Measurements from ENCODE around the gene SSC5D. TPM values are rescaled to one million over a fixed set of nuclear protein-coding genes. Genes with fewer than 3 reads are reported as not detected.

The SSC5D gene
- total and polyA plus RNA-seq, 9 of the 15 experiments (the other 6 are each of a cell fraction or from before 2014, with no cell fraction given), result 0.04 to 0.71 (median 0.14) TPM; not detected in 2

- DNase-seq (ENCODE audit: extremely low read depth in 1 of 4, low spot score in 3 of 4), result no peak
- no peaks in the 10 kb centered on the region for H3K9me3 ChIP-seq (replicated peaks; ENCODE audit: control insufficient read depth, insufficient read depth, low read depth, low read length)
- FAIRE-seq, result no peak
- intact Hi-C loops (cut with micrococcal nuclease), result no loop called here
- H3K4me1 ChIP-seq (replicated peaks in 1 of 2; ENCODE audit: control insufficient read depth in 2 of 2, insufficient read depth in 2 of 2, low read length in 2 of 2), result peaks cover 35 to 49% of the 10 kb centered on the region in 2 experiments
- 0 out of 4 replicates have a peak overlapping the region, but pooled peaks of 1 of the 2 experiments have one; percentile 10 for H3K9ac ChIP-seq (ENCODE audit: insufficient read depth in 1 of 2, low read depth in 2 of 2, low read length in 2 of 2)
- no peak for TF ChIP-seq CREB1 (IDR thresholded peaks at IDR 0.05)
- TF ChIP-seq CREB1 (CRISPR knock-in tag; IDR thresholded peaks at IDR 0.05), result no peak
- no peak for TF ChIP-seq ZNF224 (CRISPR knock-in tag; IDR thresholded peaks at IDR 0.05)
- TF ChIP-seq ZNF79 (CRISPR knock-in tag; IDR thresholded peaks at IDR 0.05; ENCODE audit: low read depth), result no peak
- no peak for TF ChIP-seq MYC (IDR thresholded peaks at IDR 0.05; ENCODE audit: low read depth, low read length)
- TF ChIP-seq MYC (CRISPR knock-in tag; IDR thresholded peaks at IDR 0.05; ENCODE audit: borderline replicate concordance, low read depth), result no peak
- TF ChIP-seq RAD51 (IDR thresholded peaks at IDR 0.05; ENCODE audit: borderline replicate concordance, low read depth), result no peak
- TF ChIP-seq TCFL5 (CRISPR knock-in tag; conservative IDR thresholded peaks at IDR 0.05), result no peak
- TF ChIP-seq RFX5 (IDR thresholded peaks at IDR 0.05; ENCODE audit: low read depth, low read length), result no peak
- TF ChIP-seq FOXJ2 (tag; IDR thresholded peaks at IDR 0.05), result no peak
- no peak for TF ChIP-seq HCFC1 (IDR thresholded peaks at IDR 0.05; ENCODE audit: low read depth, low read length)
- TF ChIP-seq GTF2F1 (IDR thresholded peaks at IDR 0.05; ENCODE audit: low read depth, low read length), result no peak
- no peak for TF ChIP-seq CBFB (CRISPR knock-in tag; IDR thresholded peaks at IDR 0.05)
- TF ChIP-seq ZKSCAN1 (IDR thresholded peaks at IDR 0.05; ENCODE audit: low read depth, low read length), result no peak
- TF ChIP-seq CEBPG (CRISPR knock-in tag; IDR thresholded peaks at IDR 0.05), result no peak
- TF ChIP-seq CEBPG (tag; conservative IDR thresholded peaks at IDR 0.05 in 1 of 2, IDR thresholded peaks at IDR 0.05 in 1 of 2), result no peak
- TF ChIP-seq ARHGAP35 (IDR thresholded peaks at IDR 0.05; ENCODE audit: partially characterized antibody), result no peak
- TF ChIP-seq, protein P1, sequence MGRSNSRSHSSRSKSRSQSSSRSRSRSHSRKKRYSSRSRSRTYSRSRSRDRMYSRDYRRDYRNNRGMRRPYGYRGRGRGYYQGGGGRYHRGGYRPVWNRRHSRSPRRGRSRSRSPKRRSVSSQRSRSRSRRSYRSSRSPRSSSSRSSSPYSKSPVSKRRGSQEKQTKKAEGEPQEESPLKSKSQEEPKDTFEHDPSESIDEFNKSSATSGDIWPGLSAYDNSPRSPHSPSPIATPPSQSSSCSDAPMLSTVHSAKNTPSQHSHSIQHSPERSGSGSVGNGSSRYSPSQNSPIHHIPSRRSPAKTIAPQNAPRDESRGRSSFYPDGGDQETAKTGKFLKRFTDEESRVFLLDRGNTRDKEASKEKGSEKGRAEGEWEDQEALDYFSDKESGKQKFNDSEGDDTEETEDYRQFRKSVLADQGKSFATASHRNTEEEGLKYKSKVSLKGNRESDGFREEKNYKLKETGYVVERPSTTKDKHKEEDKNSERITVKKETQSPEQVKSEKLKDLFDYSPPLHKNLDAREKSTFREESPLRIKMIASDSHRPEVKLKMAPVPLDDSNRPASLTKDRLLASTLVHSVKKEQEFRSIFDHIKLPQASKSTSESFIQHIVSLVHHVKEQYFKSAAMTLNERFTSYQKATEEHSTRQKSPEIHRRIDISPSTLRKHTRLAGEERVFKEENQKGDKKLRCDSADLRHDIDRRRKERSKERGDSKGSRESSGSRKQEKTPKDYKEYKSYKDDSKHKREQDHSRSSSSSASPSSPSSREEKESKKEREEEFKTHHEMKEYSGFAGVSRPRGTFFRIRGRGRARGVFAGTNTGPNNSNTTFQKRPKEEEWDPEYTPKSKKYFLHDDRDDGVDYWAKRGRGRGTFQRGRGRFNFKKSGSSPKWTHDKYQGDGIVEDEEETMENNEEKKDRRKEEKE (IDR thresholded peaks at IDR 0.05; ENCODE audit: borderline replicate concordance in 1 of 2, control insufficient read depth in 1 of 2, low read depth in 2 of 2, low read length in 1 of 2), result no peak
- no peak for TF ChIP-seq POLR3G (IDR thresholded peaks at IDR 0.05; ENCODE audit: extremely low read depth, insufficient read length, insufficient replicate concordance)
- CTCF ChIA-PET (ENCODE audit: low intra/inter-chr PET ratio), result no interaction called here
- H3K27me3 ChIP-seq (ENCODE audit: control insufficient read depth in 2 of 2, insufficient read depth in 2 of 2, low read length in 2 of 2), result no peaks in the 10 kb centered on the region
- H3K4me2 ChIP-seq (ENCODE audit: insufficient read depth, low read length), result no peak overlapping the region
- WGBS (ENCODE audit: insufficient coverage, low coverage, missing lambda C conversion rate), result 65% methylated on average over 13 of the region's 13 CpGs
- H4K20me1 ChIP-seq (replicated peaks; ENCODE audit: control insufficient read depth, insufficient read depth, low read length), result no peaks in the 10 kb centered on the region
- POLR2A ChIA-PET, result interaction anchor here (0.6 kb wide), 1 partner anchor 38 kb away, joined by 3 read pairs; no protein-coding TSS in a partner anchor
- no TSS peak for BruUV-seq (replicated peaks)
- no peak overlapping the region for H2AFZ ChIP-seq (ENCODE audit: low read depth, low read length)
- H3K4me3 ChIP-seq, result no peak overlapping the region
- no peaks in the 10 kb centered on the region; the same call in 2 of the 3 replicates for H3K36me3 ChIP-seq (ENCODE audit: control insufficient read depth, insufficient read depth, low read length)
- in situ Hi-C loops (cut with MboI), result no loop called here
- no peaks in the 10 kb centered on the region for H3K9me1 ChIP-seq (ENCODE audit: control insufficient read depth, insufficient read depth, low read length)
- H3K79me2 ChIP-seq (ENCODE audit: control insufficient read depth, insufficient read depth, low read length), result no peaks in the 10 kb centered on the region
- no peak overlapping the region for H3K27ac ChIP-seq (ENCODE audit: extremely low read depth, low read depth, low read length)
- ATAC-seq, result no peak
These were observed 17.0 kb upstream of the SSC5D start for GRCh38 chr19:55471266-55471665.
